ENCODE measurements around the gene ST8SIA2.
A peak's percentile ranks its signal among the peaks of the same experiment; 100 is the strongest.
"Not testable (repeated sequence)": the region's sequence is repeated elsewhere in the genome, so short reads cannot be mapped to it uniquely, and the experiment has no call there.

The ST8SIA2 gene

DNA sequence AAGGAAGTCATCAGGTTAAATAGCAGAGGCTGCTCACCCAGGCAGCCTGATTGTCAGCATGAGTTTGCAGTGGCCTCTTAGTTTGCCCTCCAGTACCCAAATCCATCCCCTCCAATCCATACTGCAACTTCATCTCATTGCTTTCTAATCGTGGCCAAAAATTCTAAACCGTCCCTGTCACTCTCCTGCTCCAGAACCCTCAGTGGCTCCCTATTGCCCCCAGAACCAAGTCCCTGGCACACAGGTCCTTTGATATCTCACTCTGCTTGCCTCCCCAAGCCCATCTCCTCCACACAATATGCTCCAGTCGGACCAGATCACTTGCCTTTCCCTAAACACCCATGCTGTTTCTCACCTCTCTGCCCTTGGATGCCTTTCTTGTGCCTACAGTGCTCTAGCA lies 49.7 kb downstream of the ST8SIA2 start:
- no peak for DNase-seq (ENCODE audit: low spot score)

DNA sequence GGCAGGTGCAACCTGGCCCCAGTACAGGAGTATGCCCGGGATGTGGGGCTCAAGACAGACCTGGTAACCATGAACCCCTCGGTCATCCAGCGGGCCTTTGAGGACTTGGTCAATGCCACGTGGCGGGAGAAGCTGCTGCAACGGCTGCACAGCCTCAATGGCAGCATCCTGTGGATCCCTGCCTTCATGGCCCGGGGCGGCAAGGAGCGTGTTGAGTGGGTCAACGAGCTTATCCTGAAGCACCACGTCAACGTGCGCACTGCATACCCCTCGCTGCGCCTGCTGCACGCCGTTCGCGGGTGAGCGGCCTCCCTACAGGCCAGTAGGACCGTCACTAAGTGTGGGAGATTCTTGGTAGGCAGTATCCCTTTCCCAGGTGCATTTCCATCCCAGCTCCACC lies 51.0 kb downstream of the ST8SIA2 start:
- no peak for DNase-seq (ENCODE audit: low spot score)

DNA sequence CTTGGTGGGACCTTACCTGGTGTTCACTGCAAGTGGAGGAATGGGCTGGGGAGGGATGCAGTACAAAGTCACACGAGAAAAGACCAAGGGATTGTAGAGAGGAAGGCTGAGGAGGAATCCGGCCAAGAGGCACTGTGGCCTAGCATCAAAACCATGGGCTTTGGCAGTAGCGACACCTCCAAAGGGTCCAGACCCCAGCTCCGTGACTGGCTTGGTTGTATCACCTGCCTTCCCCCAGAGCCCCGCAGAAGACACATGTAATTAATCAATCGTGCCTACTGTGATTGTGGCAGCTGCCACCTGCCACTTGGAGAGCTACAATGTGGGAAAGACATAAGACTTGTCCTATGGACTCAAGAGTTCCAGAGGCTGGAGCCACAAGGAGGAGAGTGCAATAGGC lies 54.7 kb downstream of the ST8SIA2 start:
- DNase-seq (ENCODE audit: low spot score): no peak

DNA sequence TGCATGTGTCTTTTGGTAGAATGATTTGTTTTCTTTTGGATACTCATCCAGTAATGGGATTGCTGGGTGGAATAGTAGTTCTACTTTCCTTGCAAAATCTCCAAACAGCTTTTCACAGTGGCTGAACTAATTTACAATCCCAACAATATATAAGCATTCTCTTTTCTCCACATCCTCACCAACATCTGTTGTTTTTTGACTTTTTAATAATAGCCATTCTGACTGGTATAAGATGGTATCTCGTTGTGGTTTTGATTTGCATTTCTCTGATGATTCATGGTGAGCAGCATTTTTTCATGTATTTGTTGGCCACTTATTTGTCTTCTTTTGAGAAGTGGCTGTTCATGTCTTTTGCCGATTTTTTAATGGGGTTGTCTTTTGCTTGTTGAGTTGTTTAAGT lies 55.8 kb downstream of the ST8SIA2 start:
- DNase-seq (ENCODE audit: low spot score): no peak

DNA sequence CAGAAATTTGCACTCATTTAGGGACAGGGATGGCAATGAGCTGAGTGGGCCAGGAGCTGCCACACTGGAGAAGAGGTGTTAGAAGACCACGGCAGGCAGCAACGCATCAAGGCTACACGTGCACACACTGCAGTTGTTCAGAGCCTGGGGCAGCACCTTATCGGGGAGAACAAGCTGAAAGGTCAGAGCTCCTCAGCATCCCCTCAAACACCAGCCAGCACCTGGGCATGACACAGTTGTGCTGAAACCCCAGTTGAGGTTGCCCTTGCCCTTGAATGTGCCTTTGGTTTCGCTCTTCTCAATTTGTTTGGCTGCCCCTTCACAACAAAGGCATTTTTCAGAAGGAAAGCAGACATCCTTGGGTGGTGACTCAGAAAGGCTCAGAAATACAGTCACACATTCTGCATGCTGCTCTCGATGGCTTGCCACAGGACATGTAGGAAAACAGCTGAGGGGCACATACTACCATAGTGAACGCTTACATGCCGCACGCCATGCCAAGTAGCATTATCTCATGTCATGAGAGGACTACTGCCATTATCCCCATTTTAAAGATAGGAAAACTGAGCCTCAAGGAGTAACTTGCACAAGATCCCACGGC lies 57.6 kb downstream of the ST8SIA2 start:
- no peak for DNase-seq (ENCODE audit: low spot score)

DNA sequence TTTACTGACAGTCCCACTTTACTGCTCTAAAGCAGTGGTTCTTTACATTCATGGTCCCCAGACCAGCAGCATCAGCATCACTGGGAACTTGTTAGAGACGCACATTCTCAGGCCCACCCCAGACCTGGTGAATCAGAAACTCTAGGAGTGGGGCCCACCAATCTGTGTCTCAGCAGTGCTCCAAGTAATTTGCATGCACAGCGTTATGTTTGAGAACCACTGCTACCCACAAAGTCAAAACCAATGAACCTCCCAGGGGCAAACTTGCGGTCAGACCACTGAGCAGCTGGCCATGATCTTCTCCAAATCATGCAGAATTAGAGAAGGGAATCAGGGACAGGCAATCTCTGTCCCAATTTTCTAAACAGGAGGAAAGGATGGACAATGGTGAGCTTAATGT lies 58.5 kb downstream of the ST8SIA2 start:
- DNase-seq (ENCODE audit: low spot score): no peak

DNA sequence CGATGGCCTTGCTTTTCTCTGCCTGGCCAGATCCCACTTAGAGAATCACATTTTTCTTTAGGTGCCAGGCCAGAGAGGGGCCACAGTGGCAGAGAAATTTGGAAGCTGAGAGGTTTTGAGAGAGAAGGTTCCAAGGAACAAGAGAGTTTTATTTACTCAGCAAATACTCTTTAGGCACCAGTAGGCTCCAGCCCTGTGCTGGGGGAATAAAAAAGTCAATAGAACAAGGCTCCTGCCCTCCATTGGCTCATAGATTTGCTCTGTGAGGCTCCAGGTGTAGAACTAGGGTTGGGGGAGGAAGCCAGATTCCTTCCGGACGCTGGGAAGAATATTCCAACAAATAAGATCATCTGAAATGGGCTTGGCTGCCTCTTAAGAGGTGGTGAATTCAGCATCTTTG lies 59.9 kb downstream of the ST8SIA2 start:
- no peak for DNase-seq (ENCODE audit: low spot score)

DNA sequence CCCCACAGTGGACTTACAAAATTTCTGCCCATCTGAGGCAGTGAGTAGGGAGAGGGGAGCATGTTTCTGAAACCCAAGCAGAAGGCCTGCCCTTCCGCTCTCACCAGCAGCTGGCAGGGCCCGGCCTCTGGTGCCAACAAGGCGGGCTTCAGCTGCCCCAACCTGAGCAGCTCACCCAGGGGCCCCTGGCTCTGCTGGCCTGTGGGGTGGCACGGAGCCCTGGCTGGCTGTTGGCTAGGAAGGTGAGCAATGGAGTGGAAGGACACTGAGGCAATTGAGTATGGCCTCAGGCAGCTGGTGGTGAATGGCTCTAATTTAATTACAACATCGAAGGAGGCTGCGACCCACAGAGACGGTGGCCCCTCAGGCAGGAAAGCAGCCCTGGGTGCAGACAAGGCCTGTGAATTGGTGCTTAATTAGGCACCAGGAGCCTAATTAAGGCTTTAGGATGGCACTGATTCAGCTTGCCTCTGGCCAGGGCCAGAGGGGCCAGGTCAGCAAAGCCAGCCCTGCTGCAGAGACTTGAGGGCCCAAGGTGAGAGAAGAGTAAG lies 60.9 kb downstream of the ST8SIA2 start:
- no peak for DNase-seq (ENCODE audit: low spot score)

DNA sequence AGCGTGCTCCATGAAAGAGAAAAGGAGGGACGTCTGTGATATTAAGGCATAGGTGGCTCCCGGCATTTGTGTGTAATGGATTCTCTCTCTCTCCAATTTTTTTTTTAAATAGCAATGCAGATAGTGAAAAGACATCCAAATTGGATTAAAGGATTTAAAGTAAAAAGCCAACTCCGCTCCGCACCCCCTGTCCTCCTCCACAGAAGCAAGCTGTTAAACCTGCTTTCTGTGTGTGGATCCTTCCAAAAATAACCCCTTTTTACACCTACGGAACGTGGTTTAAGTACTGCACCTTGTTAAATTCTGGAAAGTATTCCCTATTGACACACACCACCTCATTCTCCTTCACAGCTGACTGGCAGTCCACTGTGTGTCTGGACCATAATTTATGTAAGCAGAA lies 61.6 kb downstream of the ST8SIA2 start:
- no peak for DNase-seq (ENCODE audit: low spot score)

DNA sequence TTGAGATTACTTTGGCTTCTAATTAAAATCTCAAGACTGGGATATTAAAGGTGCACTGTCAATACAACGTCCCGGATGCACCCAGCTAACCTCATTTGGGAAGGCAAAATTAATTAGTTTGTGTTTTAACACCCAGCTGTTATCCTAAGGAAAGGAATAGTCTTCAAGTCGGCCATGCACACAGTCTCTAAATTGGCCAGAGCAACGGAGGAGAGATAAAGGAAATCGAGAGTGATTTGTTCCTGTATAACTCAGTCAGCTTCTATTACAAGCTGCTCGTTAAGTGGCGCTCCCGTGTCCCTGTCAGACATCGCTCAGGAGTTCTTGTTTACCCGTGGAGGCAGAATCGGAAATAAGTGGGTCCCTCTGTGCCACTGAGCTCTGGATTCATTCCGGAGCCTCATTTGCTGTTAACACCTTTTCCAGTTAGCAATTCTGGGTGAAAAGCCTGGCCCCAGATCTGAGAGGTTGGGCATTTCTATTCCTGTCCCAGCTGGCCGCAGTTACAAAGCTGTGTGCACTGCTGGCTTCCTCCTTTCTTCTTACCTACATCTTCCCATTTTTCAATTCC lies 63.9 kb downstream of the ST8SIA2 start:
- DNase-seq (ENCODE audit: low spot score): no peak

DNA sequence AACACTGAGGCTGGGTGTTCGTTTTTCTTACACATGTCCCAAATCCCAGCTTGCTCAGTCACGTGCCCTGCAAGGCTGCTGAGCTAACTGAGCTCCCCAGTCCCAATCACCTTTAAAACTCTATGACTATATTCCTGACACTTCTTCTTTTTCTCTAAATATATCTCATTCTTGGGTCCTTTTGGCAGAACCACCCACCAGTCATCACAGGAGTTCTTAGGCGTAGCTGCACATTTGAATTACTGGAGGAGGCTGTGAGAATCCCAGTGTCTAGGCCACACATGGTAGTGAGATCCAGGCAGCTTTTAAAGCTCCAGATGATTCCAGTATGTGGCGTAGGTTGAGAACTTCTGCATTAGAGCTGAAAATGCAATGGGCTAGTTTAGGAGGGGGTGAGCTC lies 66.3 kb downstream of the ST8SIA2 start:
- no peak for DNase-seq (ENCODE audit: low spot score)

DNA sequence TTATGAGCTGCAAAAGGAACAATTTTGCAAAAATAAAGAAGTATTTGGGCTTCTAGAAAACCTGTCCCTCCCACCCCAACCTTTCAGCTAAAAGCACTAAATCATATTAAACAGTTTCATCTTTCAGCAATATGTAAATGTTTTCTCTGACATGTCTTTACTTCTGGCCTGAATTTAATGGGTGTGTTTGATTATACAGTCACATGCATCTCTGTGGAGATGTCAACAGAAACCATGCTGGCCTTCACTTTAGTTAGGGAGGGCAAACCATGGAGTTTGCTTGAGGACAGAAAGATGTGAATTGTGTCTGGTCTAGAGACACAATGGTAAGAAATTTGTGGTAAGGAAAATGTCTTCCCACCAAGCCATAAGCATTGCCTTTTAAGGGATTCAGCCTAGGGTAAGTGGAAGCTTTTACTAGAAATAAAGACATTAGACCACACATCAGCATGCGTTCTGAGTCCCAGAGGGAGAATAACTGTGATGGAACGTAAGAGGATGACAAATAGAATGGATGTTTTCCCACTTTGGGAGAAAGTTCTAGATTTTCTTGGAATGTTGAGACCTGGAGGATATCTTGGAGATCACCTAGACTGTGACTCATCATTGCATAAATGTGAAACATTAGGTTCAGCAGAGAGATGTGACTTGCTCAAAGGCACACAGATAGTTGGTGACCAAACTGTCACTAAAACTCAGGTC lies 68.9 kb downstream of the ST8SIA2 start:
- DNase-seq (ENCODE audit: low spot score): no peak

DNA sequence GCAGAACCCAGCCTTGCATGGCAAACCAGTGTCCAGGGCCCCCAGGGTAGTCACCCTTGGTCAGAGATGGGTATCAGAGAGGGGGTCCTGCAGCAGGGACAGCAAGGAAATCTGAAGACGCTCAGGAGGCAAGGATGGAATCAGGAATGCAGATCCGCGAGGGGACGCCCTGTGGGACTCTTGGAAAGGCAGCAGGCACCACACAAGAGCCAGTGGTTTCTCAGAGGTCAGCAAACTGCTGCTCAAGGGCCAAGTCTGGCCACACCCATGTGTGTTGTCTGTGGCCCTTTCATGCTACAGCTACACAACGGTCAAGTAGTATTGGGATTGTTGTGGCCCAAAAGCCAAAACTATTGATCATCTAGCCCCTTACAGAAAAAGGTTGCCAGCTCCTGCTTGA lies 69.7 kb downstream of the ST8SIA2 start:
- no peak for DNase-seq (ENCODE audit: low spot score)

DNA sequence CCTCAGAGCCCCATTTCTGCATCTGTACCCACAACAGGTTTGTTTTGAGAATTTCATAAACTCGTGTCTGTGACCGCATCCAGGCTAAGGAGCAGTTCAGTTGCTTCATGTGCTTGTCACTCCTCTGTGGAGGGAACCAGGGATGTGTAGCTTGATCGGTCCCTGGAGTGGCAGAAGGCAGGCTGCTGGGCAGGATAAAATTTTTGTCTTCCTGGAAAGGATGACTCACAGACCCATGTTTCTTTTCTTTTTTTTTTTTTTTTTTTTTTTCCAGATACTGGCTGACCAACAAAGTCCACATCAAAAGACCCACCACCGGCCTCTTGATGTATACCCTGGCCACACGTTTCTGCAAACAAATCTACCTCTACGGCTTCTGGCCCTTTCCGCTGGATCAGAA lies 70.1 kb downstream of the ST8SIA2 start:
- DNase-seq (ENCODE audit: low spot score): no peak

DNA sequence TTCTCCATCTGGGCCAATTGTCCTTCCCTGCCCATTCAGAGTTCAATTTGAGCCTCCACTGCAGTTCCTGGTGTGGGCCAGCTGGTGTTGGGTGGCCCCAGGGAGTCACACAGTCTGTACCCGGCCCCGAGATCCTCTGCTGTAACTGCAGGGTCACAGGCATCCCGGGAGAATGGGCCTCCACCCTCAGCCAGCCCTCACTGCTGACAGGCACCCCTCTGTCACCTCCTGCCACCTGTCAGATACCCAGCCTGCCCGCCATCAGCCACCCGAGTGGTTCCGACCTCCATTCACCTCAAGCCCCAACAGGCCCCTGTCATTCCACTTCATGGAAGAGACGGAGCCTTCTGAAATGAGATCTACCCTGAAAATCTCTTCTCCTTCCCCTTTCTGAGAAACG lies 73.2 kb downstream of the ST8SIA2 start:
- no peak for DNase-seq (ENCODE audit: low spot score)

DNA sequence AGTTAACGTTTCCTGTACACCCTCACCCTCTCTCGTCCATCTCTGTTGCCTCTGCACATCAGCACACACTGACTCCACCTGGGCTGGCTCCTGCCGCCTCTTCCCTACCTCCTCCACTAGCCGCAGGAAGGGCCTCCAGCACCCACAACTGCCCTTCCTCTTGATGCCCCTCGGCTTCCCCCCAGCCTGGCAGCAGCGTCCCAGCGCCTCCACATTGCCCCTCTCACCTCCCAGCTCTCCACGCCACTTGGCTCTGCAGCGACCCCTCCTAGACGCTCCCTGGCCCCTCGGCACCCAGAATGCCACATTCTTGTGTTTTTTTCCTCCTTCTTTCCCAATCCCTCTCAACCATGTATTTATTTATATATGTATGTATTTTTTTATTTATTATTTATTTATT lies 73.6 kb downstream of the ST8SIA2 start:
- DNase-seq (ENCODE audit: low spot score): no peak

DNA sequence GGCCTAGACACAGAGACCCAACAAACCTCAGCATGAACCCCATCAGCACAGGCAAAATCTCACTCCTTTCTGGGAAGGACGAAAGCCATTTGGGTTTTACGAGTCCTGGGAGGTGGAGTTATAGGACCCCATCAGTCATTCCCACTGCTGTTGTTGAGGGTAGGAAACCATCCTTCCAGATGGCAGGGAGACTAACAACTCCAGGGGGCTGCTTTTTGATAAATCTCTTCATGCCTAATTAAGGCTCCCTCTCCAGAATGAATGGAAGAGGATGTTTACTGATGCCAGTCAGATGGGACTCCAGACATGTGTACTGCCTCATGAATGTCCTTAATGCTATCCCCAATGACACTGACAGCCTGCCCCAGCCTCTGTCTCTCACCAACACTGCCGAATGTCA lies 75.3 kb downstream of the ST8SIA2 start:
- DNase-seq (ENCODE audit: low spot score): no peak

DNA sequence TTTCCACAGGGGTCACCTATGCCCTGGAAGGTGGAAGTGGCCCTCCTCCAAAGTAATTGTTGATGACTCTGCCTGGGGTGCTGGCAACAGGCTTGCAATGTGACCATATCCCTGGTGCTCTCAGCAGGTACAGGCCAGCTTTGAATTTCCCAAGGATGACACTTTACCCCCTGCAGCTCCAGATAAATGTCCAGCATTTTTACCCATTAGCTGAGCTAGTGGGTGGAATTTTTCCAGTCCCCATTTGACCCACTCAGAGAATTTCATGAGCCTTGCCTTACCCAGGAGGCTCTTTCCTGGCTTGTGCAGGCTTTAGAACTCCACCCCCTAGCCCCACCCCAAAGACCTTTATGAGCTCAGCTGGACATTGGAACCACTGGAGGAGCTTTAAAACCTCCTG lies 77.6 kb downstream of the ST8SIA2 start:
- DNase-seq (ENCODE audit: low spot score): no peak

DNA sequence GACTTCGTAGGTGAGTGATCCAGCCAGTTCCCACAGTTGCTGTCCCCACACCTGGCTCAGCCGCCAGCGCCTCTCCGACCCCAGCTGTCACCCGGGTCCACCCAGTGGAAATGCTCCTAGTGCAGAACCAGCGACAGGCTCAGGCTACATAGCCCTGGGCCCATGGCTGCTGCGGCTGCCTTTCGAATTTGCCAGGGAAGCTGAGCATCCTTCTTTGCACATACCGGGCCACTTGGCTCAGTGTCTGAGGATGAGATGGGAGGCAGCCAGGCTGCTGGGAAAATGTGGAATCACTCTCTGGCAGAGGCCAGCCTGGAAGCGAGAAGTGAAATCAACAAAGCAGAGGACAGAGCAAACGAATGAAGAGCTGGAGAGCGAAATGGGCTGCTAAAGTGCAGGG lies 80.1 kb downstream of the ST8SIA2 start:
- DNase-seq (ENCODE audit: low spot score): no peak

DNA sequence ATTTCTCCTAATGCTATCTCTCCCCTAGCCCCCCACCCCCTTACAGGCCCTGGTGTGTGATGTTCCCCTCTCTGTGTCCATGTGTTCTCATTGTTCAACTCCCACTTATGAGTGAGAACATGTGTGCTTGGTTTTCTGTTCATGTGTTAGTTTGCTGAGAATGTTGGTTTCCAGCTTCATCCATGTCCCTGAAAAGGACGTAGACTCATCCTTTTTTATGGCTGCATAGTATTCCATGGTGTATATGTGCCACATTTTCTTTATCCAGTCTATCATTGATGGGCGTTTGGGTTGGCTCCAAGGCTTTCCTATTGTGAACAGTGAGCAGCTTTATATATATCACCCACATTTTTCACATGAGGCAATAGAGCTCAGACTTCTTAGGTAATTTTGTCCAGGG lies 86.0 kb downstream of the ST8SIA2 start:
- not testable (repeated sequence) for DNase-seq (ENCODE audit: low spot score)

DNA sequence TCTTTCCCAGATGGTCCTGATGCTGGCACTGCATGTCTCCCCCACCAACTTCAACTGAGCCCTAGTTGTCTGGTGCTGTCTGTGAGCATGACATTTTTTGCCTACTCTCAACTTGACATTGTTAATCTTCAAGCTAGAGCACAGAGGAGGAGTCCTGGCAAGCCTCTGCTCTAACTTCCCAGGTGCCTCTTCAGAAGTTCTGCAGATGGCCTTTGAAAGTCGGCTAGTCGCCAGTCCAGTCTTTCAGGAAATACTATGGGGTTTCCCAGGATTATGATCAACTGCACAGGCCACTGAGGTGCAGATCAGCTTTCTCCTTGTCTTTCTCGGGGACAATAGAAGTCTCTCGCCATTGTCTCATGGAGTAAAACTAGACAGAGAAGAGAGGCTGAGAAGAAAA lies 86.7 kb downstream of the ST8SIA2 start:
- no peak for DNase-seq (ENCODE audit: low spot score)

DNA sequence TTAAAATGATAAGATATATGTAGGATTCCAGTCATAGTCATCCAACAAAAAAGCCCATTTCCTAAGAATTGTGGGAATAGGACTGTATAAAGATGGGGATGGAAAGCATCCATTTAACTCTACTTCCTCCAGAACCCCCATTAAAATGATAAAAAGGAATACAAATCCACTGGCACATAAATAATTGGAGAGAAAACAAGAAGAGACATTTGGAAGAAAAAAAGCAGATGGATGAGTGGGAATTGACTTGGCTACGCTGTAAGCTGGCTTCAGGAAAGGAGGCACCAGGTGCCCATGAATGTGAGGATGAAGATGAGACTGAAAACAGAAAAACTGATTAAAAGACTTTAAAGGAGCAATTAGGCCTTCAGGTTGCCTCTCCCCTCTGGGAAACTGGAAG lies 91.8 kb downstream of the ST8SIA2 start:
- no peak for DNase-seq (ENCODE audit: low spot score)

DNA sequence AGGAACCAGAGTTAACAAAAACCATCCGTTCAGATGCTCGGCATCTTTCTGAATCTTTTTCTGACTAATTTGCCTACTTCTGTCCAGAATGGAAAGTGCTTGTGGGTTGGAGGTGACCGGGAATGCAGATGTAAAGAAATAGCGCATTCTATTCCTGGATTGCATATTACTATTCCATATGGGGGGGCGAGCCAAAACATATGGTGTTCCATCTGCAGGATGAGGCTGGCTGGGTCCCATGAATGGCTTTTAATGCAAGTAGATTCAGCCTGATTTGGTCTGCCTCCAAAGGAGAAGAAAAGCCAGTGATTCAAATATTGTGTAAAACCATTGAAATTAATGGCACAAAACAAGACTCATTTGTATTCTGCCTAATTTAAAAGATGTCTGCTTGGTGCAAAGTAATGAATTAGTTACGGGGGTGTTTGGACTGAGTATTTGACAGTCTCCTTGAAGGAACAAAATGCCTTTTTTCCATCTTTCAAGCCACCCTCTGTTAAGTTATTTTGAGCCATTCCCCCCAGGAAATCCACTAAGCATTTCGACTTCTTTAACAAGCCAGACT lies 99.0 kb downstream of the ST8SIA2 start:
- peak; percentile 47 for DNase-seq (ENCODE audit: low spot score)
